Measurements from ENCODE around the gene IPO9. TPM values are rescaled to one million over a fixed set of nuclear protein-coding genes. Genes with fewer than 3 reads are reported as not detected.

IPO9 gene
- total and polyA plus RNA-seq, 2 donors (not counting 1 experiment from before 2014, with no cell fraction given), result 28.4 to 29.2 TPM

DNA sequence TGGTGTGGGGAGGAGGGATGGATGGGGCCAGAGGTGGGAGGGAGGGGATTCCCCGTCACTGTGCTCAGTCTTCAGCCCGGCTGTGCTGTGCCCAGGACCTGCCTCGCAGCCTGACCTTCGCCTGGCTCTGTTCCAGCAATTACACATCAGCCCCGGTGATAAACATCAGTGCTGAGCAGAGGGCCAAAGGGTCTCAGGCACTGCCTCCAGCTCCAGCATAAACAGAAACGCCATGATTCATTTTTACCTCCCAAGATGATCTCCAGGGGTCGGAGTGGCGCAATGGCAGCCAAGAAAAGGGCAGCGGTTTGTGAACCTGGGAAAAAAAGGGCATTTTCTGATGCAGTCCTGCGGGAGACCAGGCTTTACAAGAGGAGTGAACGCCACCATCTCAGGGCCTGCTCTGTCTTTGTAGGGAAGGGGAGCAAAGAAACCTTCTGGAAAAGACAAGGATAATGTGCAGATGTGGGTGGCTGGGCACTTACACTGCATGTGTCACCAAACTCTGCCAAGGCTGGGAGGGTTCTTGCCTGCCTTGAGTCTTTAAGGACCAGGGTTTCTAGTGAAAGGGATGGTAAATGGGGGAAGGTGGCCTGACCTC is 87.8 kb downstream of the IPO9 start:
- peaks cover 26% of the 10 kb centered on the region for H3K4me1 ChIP-seq (ENCODE audit: control insufficient read depth, extremely low read depth, insufficient read depth, low read length)
- TF ChIP-seq EZH2 (IDR thresholded peaks at IDR 0.05; ENCODE audit: low read length, missing control alignments), result no peak
- TF ChIP-seq, protein P1, sequence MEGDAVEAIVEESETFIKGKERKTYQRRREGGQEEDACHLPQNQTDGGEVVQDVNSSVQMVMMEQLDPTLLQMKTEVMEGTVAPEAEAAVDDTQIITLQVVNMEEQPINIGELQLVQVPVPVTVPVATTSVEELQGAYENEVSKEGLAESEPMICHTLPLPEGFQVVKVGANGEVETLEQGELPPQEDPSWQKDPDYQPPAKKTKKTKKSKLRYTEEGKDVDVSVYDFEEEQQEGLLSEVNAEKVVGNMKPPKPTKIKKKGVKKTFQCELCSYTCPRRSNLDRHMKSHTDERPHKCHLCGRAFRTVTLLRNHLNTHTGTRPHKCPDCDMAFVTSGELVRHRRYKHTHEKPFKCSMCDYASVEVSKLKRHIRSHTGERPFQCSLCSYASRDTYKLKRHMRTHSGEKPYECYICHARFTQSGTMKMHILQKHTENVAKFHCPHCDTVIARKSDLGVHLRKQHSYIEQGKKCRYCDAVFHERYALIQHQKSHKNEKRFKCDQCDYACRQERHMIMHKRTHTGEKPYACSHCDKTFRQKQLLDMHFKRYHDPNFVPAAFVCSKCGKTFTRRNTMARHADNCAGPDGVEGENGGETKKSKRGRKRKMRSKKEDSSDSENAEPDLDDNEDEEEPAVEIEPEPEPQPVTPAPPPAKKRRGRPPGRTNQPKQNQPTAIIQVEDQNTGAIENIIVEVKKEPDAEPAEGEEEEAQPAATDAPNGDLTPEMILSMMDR (conservative IDR thresholded peaks at IDR 0.05 in 1 of 2, IDR thresholded peaks at IDR 0.05 in 1 of 2; ENCODE audit: low read depth in 1 of 2, low read length in 2 of 2), result no peak
- H2AFZ ChIP-seq (ENCODE audit: low read length), result no peak overlapping the region
- no peaks in the 10 kb centered on the region for H3K9me3 ChIP-seq (ENCODE audit: control insufficient read depth, insufficient read depth, low read depth, low read length)
- H3K9ac ChIP-seq (ENCODE audit: insufficient read depth, low read length), result no peak overlapping the region
- peaks cover 1% of the 10 kb centered on the region for H3K36me3 ChIP-seq (ENCODE audit: control insufficient read depth, insufficient read depth, low read length)
- H3K27me3 ChIP-seq (ENCODE audit: control insufficient read depth, insufficient read depth, low read length), result no peaks in the 10 kb centered on the region
- H3K27ac ChIP-seq (ENCODE audit: insufficient read depth, low read length), result peak overlapping the region; percentile 75
- peak overlapping the region; percentile 51 for H3K4me2 ChIP-seq (ENCODE audit: extremely low read depth, insufficient read depth, low read length)
- peak overlapping the region in 1 of 4 experiments; percentile 27 for H3K4me3 ChIP-seq (replicated peaks in 1 of 4; ENCODE audit: control extremely low read depth in 1 of 4, insufficient read depth in 1 of 4, low read depth in 3 of 4, low read length in 4 of 4)
- H3K79me2 ChIP-seq (ENCODE audit: control insufficient read depth, insufficient read depth, low read length), result no peaks in the 10 kb centered on the region
- no peaks in the 10 kb centered on the region for H4K20me1 ChIP-seq (ENCODE audit: control insufficient read depth, extremely low read depth, insufficient read depth, low read length)
- DNase-seq (ENCODE audit: low read depth in 2 of 2), result peak; percentile 85 to 97

DNA sequence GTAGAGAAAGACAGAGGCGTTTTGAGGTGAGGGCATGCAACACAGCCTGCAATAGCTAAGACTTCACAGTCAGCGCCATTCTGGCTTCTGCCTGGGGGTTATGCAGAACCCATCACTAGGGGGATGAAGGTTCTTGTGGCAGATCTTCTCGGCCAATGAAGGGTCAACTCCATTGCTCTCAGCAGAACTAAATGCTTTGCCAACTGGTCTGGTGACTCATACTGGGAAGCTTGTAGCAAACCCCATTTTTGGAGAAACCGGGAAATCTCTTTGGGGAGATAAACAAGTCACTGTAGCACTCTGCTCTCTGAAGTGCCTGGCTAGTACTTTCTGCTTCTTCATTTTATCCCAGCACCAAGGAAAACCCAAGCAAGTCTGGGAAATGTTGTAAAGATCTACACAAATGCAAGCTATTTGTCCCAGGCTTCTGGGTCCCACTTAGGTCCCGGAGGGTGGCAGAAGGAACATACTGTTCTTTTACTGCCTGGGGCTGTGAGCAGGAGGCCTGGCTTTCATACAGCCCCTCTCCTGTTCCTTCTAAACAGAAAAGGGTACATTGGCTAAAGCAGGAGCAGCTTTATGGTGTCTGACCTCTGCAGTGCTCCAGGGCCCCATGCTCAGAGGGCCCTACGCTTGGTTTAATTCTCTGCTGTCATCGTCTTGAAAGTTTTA is 88.5 kb downstream of the IPO9 start:
- DNase-seq (ENCODE audit: low read depth in 2 of 2), result peak; percentile 93 to 97
- Histone ChIP-seq H3K4me3 (replicated peaks in 1 of 4; ENCODE audit: control extremely low read depth in 1 of 4, insufficient read depth in 1 of 4, low read depth in 3 of 4, low read length in 4 of 4) (peak overlapping the region in 1 of 4 experiments; percentile 27), H3K27ac (ENCODE audit: insufficient read depth, low read length) (peak overlapping the region; percentile 75), H3K9me3 (ENCODE audit: control insufficient read depth, insufficient read depth, low read depth, low read length) (no peaks in the 10 kb centered on the region), H3K79me2 (ENCODE audit: control insufficient read depth, insufficient read depth, low read length) (no peaks in the 10 kb centered on the region), H2AFZ (ENCODE audit: low read length) (no peak overlapping the region), H3K9ac (ENCODE audit: insufficient read depth, low read length) (peak overlapping the region; percentile 11), H3K4me1 (ENCODE audit: control insufficient read depth, extremely low read depth, insufficient read depth, low read length) (peaks cover 26% of the 10 kb centered on the region), H3K36me3 (ENCODE audit: control insufficient read depth, insufficient read depth, low read length) (peaks cover 1% of the 10 kb centered on the region), H4K20me1 (ENCODE audit: control insufficient read depth, extremely low read depth, insufficient read depth, low read length) (no peaks in the 10 kb centered on the region), H3K4me2 (ENCODE audit: extremely low read depth, insufficient read depth, low read length) (peak overlapping the region; percentile 62), H3K27me3 (ENCODE audit: control insufficient read depth, insufficient read depth, low read length) (no peaks in the 10 kb centered on the region)
- TF ChIP-seq, protein P1 (conservative IDR thresholded peaks at IDR 0.05 in 1 of 2, IDR thresholded peaks at IDR 0.05 in 1 of 2; ENCODE audit: low read depth in 1 of 2, low read length in 2 of 2), result no peak
- TF ChIP-seq EZH2 (IDR thresholded peaks at IDR 0.05; ENCODE audit: low read length, missing control alignments), result no peak

DNA sequence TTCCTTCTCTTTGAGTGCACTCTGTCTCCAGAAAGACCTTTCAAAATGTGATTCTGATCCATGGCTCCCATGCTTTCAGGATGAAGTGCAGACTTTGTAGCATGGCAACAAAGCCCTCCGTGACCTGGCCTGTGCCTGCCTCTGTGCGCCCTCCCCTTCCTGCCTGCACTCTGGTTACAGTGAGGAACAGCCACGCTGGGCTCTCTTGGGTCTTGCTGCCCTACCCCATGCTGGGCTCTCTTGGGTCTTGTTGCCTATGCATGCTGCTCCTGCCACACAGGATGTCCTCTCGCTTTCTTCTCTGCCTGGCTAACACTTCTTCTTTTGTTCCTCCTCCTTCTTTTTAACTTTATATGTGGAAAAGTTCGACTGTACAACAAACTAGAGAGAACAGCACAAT is 89.4 kb downstream of the IPO9 start:
- H3K36me3 ChIP-seq (ENCODE audit: control insufficient read depth, insufficient read depth, low read length), result peaks cover 1% of the 10 kb centered on the region
- no peak overlapping the region for H3K4me3 ChIP-seq (replicated peaks in 1 of 4; ENCODE audit: control extremely low read depth in 1 of 4, insufficient read depth in 1 of 4, low read depth in 3 of 4, low read length in 4 of 4)
- peak overlapping the region; percentile 75 for H3K27ac ChIP-seq (ENCODE audit: insufficient read depth, low read length)
- H3K4me2 ChIP-seq (ENCODE audit: extremely low read depth, insufficient read depth, low read length), result no peak overlapping the region
- H4K20me1 ChIP-seq (ENCODE audit: control insufficient read depth, extremely low read depth, insufficient read depth, low read length), result no peaks in the 10 kb centered on the region
- no peaks in the 10 kb centered on the region for H3K79me2 ChIP-seq (ENCODE audit: control insufficient read depth, insufficient read depth, low read length)
- no peaks in the 10 kb centered on the region for H3K9me3 ChIP-seq (ENCODE audit: control insufficient read depth, insufficient read depth, low read depth, low read length)
- H2AFZ ChIP-seq (ENCODE audit: low read length), result no peak overlapping the region
- peaks cover 24% of the 10 kb centered on the region for H3K4me1 ChIP-seq (ENCODE audit: control insufficient read depth, extremely low read depth, insufficient read depth, low read length)
- DNase-seq (ENCODE audit: low read depth in 2 of 2), result no peak
- H3K9ac ChIP-seq (ENCODE audit: insufficient read depth, low read length), result no peak overlapping the region
- no peaks in the 10 kb centered on the region for H3K27me3 ChIP-seq (ENCODE audit: control insufficient read depth, insufficient read depth, low read length)
- TF ChIP-seq, protein P1 (conservative IDR thresholded peaks at IDR 0.05 in 1 of 2, IDR thresholded peaks at IDR 0.05 in 1 of 2; ENCODE audit: low read depth in 1 of 2, low read length in 2 of 2), result no peak
- no peak for TF ChIP-seq EZH2 (IDR thresholded peaks at IDR 0.05; ENCODE audit: low read length, missing control alignments)
